B cell (primary cell): Measurements from ENCODE around the gene PBX1. TPM values are rescaled to one million over a fixed set of nuclear protein-coding genes. Genes with fewer than 3 reads are reported as not detected.

Experiments
- ATAC-seq: fragments of 200-7000 bp; cut with Tn5 transposase; one replicate; pipeline ENCODE4 v1.10.0; 2021; ENCODE audit warnings: low read depth, mild to moderate bottlenecking, moderate number of reproducible peaks, moderate library complexity
- CTCF ChIA-PET: fragments of 350-600 bp; sonication (Branson Sonifier 250); formaldehyde crosslinking; loops from one replicate; lab custom pipeline; 2021; ENCODE audit warnings: antibody characterized with exemption, inconsistent platforms; lab: Charles Lee
- POLR2A ChIA-PET: fragments of 350-600 bp; sonication (Branson Sonifier 250); formaldehyde crosslinking; loops from one replicate; lab custom pipeline; 2021; ENCODE audit warnings: antibody characterized with exemption; lab: Charles Lee
- DNase-seq: peaks from one replicate; pipeline ENCODE4 v3.0.0; 2013
- H2AFZ ChIP-seq: 2 replicates; pipeline ENCODE4 v1.6.1; 2012; ENCODE audit warnings: mild to moderate bottlenecking, low read depth, low read length; ENCODE audit not compliant: insufficient read depth, poor library complexity, severe bottlenecking
- H3K27ac ChIP-seq, 2 donors: 1 replicate in 1 of 2; 2 replicates in 1 of 2; pipeline ENCODE4 v1.5.1; 2012 to 2013; ENCODE audit warnings: low read length in 2 of 2, mild to moderate bottlenecking in 2 of 2, moderate library complexity in 1 of 2
- H3K27me3 ChIP-seq, 4 experiments: fragments of 200-600 bp in 1 of 4; sonication (generic) in 1 of 4; replicated peaks in 1 of 4; 1 replicate in 2 of 4; 2 replicates in 2 of 4; pipeline versions ENCODE4 v1.6.1 to v1.7.0; 2013 to 2016; ENCODE audit warnings: low read length in 3 of 4, mild to moderate bottlenecking in 2 of 4, mixed read lengths in 1 of 4, moderate library complexity in 1 of 4; ENCODE audit not compliant: insufficient read depth in 4 of 4, control insufficient read depth in 3 of 4; ENCODE audit errors: control extremely low read depth in 1 of 4
- H3K36me3 ChIP-seq, 2 experiments: replicated peaks in 1 of 2; 1 replicate in 1 of 2; 2 replicates in 1 of 2; pipeline versions ENCODE4 v1.6.1 to v1.7.1; 2013; ENCODE audit warnings: low read length in 1 of 2; ENCODE audit not compliant: insufficient read depth in 2 of 2, control insufficient read depth in 1 of 2; ENCODE audit errors: control extremely low read depth in 1 of 2, extremely low read depth in 1 of 2
- H3K4me1 ChIP-seq, 2 donors: fragments of 200-600 bp in 1 of 2; sonication (generic) in 1 of 2; 1 replicate in 1 of 2; 2 replicates in 1 of 2; pipeline versions ENCODE4 v1.5.1 to v1.6.1; 2013 to 2017; ENCODE audit warnings: low read length in 2 of 2; ENCODE audit not compliant: control insufficient read depth in 2 of 2, insufficient read depth in 2 of 2
- H3K4me2 ChIP-seq: replicated peaks from 2 replicates; pipeline ENCODE3; 2012; ENCODE audit warnings: mild to moderate bottlenecking, low read depth, low read length; ENCODE audit not compliant: poor library complexity, severe bottlenecking
- H3K4me3 ChIP-seq, 5 experiments: fragments of 200-600 bp in 1 of 5; sonication (generic) in 1 of 5; 1 replicate in 3 of 5; 2 replicates in 2 of 5; pipeline versions ENCODE4 v1.5.1 to v1.7.0; 2011 to 2016; ENCODE audit warnings: low read length in 4 of 5, mild to moderate bottlenecking in 4 of 5, low read depth in 2 of 5, control low read depth in 1 of 5, moderate library complexity in 1 of 5; ENCODE audit not compliant: insufficient read depth in 1 of 5; ENCODE audit errors: control extremely low read depth in 1 of 5, extremely low read depth in 1 of 5
- H3K79me2 ChIP-seq: fragments of 200-600 bp; sonication (generic); one replicate; pipeline ENCODE4 v1.6.0; 2016; ENCODE audit warnings: low read length; ENCODE audit not compliant: control insufficient read depth, insufficient read depth
- H3K9ac ChIP-seq: fragments of 200-600 bp; sonication (generic); 2 replicates; pipeline ENCODE4 v1.6.1; 2017; ENCODE audit warnings: mild to moderate bottlenecking, low read length, moderate library complexity
- H3K9me3 ChIP-seq, 3 donors: one replicate each; pipeline versions ENCODE4 v1.6.1 to v1.7.1; 2013; ENCODE audit warnings: low read length in 2 of 3; ENCODE audit not compliant: control insufficient read depth in 2 of 3, insufficient read depth in 1 of 3; ENCODE audit errors: control extremely low read depth in 1 of 3
- H4K20me1 ChIP-seq: 2 replicates; pipeline ENCODE4 v1.6.0; 2012; ENCODE audit warnings: mild to moderate bottlenecking, low read length; ENCODE audit not compliant: insufficient read depth, control insufficient read depth, poor library complexity, severe bottlenecking
- H3K27ac Mint-ChIP-seq: one replicate; pipeline ENCODE4 v1.8.0; 2021; ENCODE audit warnings: mixed read lengths
- H3K27me3 Mint-ChIP-seq: one replicate; pipeline ENCODE4 v1.8.0; 2021; ENCODE audit warnings: mixed read lengths
- H3K4me1 Mint-ChIP-seq: one replicate; pipeline ENCODE4 v1.8.0; 2021; ENCODE audit warnings: mixed read lengths
- H3K4me3 Mint-ChIP-seq: one replicate; pipeline ENCODE4 v1.8.0; 2021; ENCODE audit warnings: mixed read lengths
- H3K9me3 Mint-ChIP-seq: one replicate; pipeline ENCODE4 v1.8.0; 2022; ENCODE audit warnings: mixed read lengths; ENCODE audit not compliant: insufficient read depth
- EZH2 ChIP-seq: IDR thresholded peaks from 2 replicates; pipeline ENCODE4 v1.6.1; 2012; ENCODE audit warnings: borderline replicate concordance, low read depth, mild to moderate bottlenecking, moderate library complexity, low read length; ENCODE audit not compliant: insufficient read depth, poor library complexity, severe bottlenecking
- WGBS: methylation state at CpG from one replicate; pipeline ENCODE4 v1.1.5; 2013; ENCODE audit warnings: missing lambda C conversion rate; ENCODE audit not compliant: insufficient coverage; 5-methylcytosine and 5-hydroxymethylcytosine counted together
- intact Hi-C: fragments of 100-400 bp; cut with micrococcal nuclease; formaldehyde crosslinking; loops from one replicate; pipeline ENCODE4 v1.10.0; 2022
- polyA plus RNA-seq: library from polyadenylated mRNA; depleted of rRNA; stranded (reverse); fragments of >200 nt; gene quantifications from 2 replicates; pipeline ENCODE4 v1.2.3, GENCODE V29; 2012
- total RNA-seq, 2 donors: library from RNA; stranded (reverse); fragments of 120-200 nt in 1 of 2; gene quantifications; 1 replicate in 1 of 2; 2 replicates in 1 of 2; pipeline versions ENCODE4 v1.2.3 to v1.2.4, GENCODE V29; 2013 to 2022
- TF ChIP-seq, protein P1 (sequence below): fragments of 200-600 bp; IDR thresholded peaks from one replicate; pipeline ENCODE4 v1.8.0; 2022; ENCODE audit warnings: antibody characterized with exemption, mild to moderate bottlenecking

PBX1 gene
- total and polyA plus RNA-seq, 2 donors (not counting 1 experiment from before 2014, with no cell fraction given) = 0.32 TPM; not detected in 1

GRCh38 chr1:164591858-164592257 is 32.9 kb downstream of the PBX1 start:
- TF ChIP-seq EZH2 = no peak
- TF ChIP-seq, protein P1, sequence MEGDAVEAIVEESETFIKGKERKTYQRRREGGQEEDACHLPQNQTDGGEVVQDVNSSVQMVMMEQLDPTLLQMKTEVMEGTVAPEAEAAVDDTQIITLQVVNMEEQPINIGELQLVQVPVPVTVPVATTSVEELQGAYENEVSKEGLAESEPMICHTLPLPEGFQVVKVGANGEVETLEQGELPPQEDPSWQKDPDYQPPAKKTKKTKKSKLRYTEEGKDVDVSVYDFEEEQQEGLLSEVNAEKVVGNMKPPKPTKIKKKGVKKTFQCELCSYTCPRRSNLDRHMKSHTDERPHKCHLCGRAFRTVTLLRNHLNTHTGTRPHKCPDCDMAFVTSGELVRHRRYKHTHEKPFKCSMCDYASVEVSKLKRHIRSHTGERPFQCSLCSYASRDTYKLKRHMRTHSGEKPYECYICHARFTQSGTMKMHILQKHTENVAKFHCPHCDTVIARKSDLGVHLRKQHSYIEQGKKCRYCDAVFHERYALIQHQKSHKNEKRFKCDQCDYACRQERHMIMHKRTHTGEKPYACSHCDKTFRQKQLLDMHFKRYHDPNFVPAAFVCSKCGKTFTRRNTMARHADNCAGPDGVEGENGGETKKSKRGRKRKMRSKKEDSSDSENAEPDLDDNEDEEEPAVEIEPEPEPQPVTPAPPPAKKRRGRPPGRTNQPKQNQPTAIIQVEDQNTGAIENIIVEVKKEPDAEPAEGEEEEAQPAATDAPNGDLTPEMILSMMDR = no peak
- no peaks in the 10 kb centered on the region for H3K9me3 Mint-ChIP-seq
- Histone ChIP-seq H3K4me2 (no peak overlapping the region), H3K9ac (no peak overlapping the region), H4K20me1 (no peaks in the 10 kb centered on the region), H3K79me2 (no peaks in the 10 kb centered on the region), H3K4me1 (no peaks in the 10 kb centered on the region), H3K36me3 (no peaks in the 10 kb centered on the region), H3K9me3 (peaks cover 0 to 5% (median 0%) of the 10 kb centered on the region in 3 donors), H2AFZ (no peak overlapping the region), H3K27me3 (peaks cover 0 to 12% (median 0%) of the 10 kb centered on the region in 4 experiments), H3K27ac (no peak overlapping the region), H3K4me3 (no peak overlapping the region)
- no peaks in the 10 kb centered on the region for H3K4me1 Mint-ChIP-seq
- intact Hi-C loops = no loop called here
- DNase-seq = no peak
- POLR2A ChIA-PET = no interaction called here
- H3K27ac Mint-ChIP-seq = no peak overlapping the region
- no CpG with 5 or more reads among the region's 1 CpG for WGBS
- ATAC-seq = no peak
- CTCF ChIA-PET = no interaction called here
- H3K27me3 Mint-ChIP-seq = peaks cover 10% of the 10 kb centered on the region
- H3K4me3 Mint-ChIP-seq = no peak overlapping the region

- H3K4me1 ChIP-seq = no peaks in the 10 kb centered on the region
- ChIA-PET POLR2A (no interaction called here), CTCF (no interaction called here)
- no peaks in the 10 kb centered on the region for H3K36me3 ChIP-seq
- H3K79me2 ChIP-seq = no peaks in the 10 kb centered on the region
- H4K20me1 ChIP-seq = no peaks in the 10 kb centered on the region
- no peak overlapping the region for H3K9ac ChIP-seq
- TF ChIP-seq EZH2 = no peak
- TF ChIP-seq, protein P1 = no peak
- H2AFZ ChIP-seq = no peak overlapping the region
- H3K27me3 Mint-ChIP-seq = peaks cover 10% of the 10 kb centered on the region
- no peak overlapping the region for H3K4me2 ChIP-seq
- no peak overlapping the region for H3K27ac Mint-ChIP-seq
- H3K9me3 Mint-ChIP-seq = no peaks in the 10 kb centered on the region
- peaks cover 0 to 10% (median 0%) of the 10 kb centered on the region in 4 experiments for H3K27me3 ChIP-seq
- peaks cover 0 to 5% (median 0%) of the 10 kb centered on the region in 3 donors for H3K9me3 ChIP-seq
- 86% methylated on average over 4 of the region's 5 CpGs for WGBS
- intact Hi-C loops = no loop called here
- DNase-seq = no peak
- no peak for ATAC-seq
- H3K4me1 Mint-ChIP-seq = no peaks in the 10 kb centered on the region
- no peak overlapping the region for H3K27ac ChIP-seq
- no peak overlapping the region for H3K4me3 ChIP-seq
- H3K4me3 Mint-ChIP-seq = no peak overlapping the region
These were observed 33.6 kb downstream of the PBX1 start for GRCh38 chr1:164592634-164593033.
